GM19035 (cell line): ENCODE data around the gene MRPS35.
A peak's percentile ranks its signal among the peaks of the same experiment; 100 is the strongest.

Experiments used
- ATAC-seq: cut with Tn5 transposase; IDR thresholded peaks from one replicate; pipeline ENCODE4 v1.9.1; 2021; ENCODE audit not compliant: unreplicated experiment

MRPS35 gene

DNA sequence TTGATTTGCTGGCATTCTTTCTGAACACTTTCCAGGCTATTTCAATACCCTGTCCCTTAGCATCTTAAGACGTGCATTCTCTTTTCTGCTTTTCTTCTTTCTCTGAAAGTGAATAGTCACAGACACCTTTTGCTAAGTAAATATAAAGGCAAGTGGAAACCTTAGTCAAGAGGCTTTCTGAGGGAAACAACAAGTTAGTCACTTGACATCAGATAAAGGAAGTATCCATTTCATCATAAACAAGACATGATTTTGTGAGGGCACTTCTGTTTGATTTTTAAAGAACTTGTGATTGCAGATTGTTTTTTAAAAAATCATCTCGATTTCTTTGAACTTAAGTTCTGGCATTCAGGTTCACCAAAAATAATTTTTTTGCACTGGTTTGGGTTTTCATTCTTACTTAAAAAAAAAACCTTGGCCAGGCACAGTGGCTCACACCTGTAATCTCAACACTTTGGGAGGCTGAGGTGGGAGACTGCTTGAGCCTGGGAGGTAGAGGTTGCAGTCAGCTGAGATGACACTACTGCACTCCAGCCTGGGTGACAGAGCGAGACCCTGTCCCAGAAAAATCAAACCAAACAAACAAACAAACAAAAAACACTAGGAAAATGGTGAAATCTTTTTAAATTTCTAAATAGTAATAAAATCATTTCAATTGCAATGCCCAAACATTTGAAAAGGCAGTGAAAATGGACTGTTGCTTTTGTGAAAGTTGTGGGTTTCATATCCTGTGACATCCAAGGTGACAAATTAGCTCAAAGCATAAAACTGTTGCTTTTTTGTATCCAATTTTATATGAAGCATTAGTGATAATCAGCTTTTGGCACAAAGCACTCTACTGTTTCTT is 61.1 kb downstream of the MRPS35 start:
- ATAC-seq, result no peak

DNA sequence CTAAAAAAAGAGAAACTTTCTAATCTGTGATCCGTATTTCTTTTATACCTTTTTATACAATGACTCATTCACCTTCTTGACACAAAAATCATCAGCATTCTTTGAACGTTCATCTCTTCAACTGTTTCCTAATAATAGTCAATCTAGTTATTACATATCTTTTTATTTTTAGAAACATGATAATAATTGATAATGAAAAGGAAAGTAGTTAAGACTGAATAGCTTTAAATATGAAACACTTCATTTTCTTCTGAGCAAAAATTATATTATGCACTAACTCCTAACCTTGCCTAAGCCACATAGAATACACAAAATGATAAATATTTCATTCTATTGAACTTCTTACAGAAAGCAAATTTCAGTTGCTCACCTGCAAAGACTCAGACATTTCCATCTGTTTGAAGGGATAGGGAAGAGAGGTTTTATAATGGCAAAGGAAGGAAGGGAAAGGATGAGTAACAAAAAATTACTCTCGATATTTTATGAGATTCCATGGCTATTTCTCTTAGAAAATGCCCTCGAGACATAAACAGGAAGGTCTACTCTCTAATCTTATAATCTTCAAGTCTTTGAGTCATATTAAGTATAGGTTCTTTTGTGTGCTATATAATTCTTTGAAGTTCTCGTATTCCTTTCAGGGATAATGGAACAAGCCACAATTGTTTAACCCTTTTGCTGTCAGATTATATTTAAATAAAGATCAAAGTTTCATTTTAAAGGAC is 61.9 kb downstream of the MRPS35 start:
- no peak for ATAC-seq

DNA sequence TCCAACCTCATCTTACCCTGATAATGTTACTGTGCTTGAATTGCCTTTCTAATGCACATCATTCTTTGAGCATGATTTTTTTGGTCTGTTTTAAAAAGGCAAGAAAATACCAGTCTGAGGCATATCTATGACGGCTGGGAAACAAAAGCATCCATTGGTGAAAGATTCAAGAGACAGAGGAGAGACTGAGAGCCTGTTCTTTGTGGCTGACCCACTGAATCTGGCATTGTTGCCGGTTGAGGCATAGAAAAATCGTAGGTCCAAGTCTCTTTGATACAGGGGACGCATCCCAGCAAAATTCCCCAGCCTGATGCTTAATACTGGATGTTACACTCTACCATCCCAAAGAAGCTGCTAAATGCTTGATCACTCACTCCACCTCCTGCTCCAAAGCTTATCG is 66.5 kb downstream of the MRPS35 start:
- no peak for ATAC-seq

DNA sequence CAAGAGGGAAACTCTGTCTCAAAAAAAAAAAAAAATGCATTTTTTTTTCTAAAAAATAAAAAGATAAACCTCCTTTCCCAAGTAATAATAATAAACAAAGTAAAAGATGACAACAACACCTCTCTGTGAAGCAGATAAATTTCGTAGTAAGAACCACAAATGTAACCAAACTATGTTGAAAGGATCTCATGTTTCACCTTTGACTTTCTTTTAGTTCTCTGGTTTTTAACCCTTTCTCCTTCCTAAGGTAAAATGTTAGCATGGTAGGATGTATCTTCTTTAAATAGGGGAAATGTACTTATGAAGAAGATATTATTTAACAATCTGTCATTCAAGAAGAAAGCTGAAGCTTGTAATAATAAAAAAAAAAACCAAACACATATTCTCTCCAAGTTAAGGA is 67.6 kb downstream of the MRPS35 start:
- ATAC-seq, result no peak

DNA sequence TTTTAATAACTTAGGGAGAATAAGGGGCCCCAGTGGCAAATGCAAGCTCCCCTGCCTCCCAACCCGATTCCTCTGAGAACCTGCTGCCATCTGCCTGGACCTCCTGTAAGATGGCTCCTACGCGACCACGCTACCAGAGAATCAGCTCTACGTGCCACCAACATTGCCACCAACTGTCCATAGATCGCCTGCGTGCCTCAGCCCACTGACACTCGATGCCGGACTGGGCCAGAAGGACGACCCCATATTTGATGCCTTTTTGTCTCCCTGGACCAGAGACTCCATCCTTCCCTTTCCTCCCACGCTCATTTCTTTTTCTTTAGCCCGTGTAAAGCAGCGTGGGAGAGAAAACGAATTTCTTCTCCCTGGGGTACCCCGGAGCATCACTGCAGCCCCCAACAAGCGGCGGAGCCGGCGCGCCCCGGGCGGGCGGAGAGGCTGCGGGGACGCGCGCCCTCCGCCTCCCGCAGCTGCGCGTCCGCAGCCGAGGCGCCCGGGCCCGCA is 68.8 kb downstream of the MRPS35 start:
- ATAC-seq, result peak; percentile 50

DNA sequence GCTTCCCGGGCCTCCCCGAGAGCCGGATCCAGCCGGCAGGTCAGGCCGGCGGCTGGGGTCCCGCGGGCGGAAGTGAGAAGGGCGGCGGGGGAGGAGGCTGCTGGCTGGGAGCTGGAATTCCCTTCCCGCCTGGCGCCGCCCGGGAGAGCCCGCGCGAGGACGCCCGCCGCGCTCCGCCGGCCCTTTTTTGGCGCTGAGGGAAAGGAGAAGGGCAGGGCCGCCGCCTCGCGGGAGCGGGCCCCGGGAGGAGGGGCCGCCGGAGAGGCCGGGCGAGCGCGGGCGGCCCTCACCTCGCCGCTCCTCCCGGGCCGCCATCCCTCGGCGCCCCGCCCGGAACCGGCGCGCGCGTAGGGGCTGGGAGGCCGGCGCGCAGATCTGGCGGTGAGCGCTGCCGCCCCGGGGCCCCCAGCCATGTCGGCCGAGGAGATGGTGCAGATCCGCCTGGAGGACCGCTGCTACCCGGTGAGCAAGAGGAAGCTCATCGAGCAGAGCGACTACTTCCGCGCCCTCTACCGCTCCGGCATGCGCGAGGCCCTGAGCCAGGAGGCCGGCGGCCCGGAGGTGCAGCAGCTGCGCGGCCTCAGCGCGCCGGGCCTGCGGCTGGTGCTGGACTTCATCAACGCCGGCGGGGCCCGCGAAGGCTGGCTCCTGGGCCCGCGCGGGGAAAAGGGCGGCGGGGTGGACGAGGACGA is 69.4 kb downstream of the MRPS35 start, which contains the start of the genes KLHL42 and MANSC4:
Gene KLHL42, plus strand, starts transcription at position 314 of the 692 bp plus-strand sequence. Its CDS starts 98 bp downstream, at position 412.
Gene MANSC4, minus strand, starts transcription at position 317 of the 692 bp plus-strand sequence. CDS start 8,960 bp downstream, outside the sequence.
- ATAC-seq, result peak; percentile 80

DNA sequence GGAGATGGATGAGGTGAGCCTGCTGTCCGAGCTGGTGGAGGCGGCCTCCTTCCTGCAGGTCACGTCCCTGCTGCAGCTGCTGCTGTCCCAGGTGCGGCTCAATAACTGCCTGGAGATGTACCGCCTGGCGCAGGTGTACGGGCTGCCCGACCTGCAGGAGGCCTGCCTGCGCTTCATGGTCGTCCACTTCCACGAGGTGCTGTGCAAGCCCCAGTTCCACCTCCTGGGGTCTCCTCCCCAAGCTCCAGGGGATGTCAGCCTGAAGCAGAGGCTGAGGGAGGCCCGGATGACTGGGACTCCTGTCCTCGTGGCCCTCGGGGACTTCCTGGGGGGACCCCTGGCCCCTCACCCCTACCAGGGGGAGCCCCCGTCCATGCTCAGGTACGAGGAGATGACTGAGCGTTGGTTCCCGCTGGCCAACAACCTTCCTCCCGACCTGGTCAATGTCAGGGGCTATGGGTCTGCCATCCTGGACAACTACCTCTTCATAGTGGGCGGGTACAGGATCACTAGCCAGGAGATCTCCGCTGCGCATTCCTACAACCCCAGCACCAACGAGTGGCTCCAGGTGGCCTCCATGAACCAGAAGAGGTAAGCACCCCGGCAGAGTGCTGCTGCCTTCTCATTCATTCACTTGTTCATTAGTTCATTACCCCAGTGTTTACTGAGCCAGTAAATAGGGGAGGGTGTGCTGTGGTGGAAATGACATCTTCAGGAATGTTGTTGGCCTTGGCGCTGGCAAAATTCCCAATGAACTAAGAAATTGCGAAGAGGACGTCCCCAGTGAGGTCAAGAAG is 70.2 kb downstream of the MRPS35 start:
- ATAC-seq, result peak; percentile 42

DNA sequence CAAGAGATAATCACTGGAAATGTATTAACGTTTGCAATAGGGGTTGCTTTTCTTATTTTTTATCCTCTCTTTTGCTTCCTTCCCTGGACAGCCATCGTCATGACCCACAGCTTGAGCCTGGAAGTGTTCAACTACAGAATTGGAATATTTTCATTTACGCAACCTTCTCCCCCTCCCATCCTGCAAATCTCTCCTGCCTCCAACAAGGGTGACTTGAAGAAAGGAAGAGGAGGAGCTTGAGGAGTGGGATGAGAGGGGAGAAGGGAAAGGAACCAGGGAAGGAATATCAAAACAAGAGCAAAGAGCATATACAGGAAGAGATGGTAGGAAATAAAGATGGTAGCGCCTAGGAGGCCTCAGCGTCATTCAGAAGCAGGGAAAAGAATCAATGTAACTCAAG is 71.0 kb downstream of the MRPS35 start:
- no peak for ATAC-seq

DNA sequence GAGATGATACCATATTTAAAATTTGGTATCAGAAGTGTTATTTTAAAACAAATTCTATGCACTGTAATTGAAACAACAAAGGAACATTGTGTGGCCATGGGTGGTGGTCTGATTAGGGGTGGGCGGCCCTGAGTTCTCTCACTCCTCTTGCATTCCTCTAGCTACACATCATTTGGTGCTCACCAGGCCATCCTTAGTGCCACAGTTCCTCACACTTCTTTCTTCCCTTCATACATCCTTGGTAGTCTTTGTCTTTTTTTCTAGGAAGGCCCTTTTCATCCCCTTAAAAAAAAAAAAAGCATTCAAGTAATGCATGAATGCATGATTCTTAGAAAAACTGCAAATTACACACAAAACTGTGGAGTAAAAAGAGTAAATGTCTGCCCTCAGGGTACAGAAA is 71.8 kb downstream of the MRPS35 start:
- no peak for ATAC-seq

DNA sequence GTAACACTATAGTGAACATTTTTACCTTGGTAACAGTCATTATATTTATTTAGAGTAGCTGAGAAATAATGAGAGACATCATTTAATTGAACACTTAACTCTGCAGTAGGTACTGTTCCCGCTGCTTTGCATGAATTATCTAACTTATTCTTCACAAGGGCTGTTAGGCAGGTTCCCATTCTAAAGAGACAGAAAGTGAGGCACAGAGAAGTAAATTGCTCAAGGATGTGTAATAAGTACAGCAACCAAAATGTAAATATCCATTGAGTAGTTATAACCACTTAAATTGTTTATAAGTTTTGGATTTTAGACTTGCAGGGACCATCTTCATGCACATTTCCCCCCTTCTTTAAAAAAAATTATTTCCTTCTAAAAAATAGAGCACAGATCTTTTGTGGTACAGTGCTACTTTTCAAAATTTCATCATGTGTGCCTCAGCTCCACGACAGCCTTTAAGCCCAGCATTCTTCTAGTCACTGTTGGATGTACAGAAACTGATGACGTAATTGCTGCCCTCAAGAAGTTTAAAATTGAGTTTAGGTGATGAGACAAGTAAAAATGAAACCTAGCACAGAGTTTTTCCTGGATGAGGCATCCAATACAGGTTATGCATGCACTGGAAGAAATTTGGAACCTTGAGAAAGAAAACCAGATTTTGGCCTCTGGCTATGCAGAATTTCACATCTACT is 75.4 kb downstream of the MRPS35 start:
- ATAC-seq, result no peak

DNA sequence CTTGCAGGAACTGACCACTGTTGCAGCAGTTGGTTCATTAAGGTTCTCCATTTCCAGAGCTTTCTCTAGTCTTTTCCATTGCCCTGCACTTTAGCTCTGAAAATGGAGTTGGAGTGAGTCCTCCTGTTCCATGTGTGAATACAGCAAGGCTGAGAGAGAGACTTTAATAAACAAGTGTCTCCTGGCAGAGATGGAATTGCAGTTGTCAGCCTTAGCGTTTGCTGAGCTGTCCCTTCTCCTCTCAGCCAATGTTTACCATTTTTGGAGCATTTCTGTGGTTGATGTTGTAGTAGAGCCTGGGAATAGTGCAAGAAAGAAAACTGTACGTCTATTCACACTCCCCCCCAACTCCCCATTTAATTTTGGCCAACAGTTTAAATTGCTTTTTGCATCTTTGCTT is 76.9 kb downstream of the MRPS35 start:
- ATAC-seq, result no peak

DNA sequence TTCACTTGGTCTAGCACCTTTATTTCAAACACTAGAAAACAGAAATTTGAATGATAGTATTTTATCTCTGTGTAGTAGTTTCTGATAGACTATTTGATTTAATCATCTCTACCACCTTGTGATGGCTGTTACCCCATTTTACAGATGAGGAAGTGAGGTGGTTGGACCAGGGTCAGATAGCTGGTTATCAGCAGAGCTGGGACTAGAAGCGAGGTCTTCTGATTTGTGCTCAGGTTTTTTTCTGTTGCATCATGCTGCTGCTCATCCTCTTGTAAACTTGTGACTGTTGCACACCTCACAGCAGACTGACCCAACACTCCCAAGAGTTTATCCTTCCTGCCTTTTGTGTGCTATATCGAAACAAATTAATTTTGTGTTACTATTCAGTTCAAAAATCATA is 79.5 kb downstream of the MRPS35 start:
- ATAC-seq, result no peak

DNA sequence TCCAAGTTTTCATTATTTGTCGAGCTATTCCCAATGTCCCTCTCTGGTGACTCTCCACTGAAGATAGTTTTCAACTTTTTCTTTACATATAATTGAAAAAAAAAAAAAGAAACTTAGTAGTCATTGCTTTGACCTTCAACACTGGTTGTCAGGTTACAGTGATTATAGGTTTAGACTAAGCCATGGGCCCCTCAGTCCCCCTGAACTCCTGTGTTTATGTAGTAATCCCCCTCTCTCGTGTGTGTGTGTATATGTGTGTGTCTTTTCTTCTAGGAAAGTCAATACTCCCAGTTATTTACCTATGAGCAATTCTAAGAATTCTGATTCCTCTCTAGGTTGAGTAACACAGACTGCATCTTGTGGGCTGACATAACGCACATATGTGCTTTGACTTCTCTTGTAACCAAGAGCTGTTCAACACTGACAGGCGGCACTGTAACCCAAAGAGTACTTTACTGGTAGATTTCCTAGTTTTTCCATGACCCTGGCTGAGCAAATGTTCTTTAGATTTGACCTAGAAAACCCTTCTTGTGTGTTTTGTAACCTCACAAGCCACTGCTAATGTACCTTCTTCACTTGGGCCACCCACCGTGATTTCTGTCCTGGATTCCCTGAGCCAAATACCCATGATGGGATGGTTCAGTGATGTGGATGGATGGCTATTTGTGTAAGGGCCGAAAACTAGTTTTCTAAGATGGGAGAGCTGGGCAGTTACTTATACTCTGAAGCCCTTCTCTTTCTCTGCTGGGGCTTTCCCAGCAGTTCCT is 84.4 kb downstream of the MRPS35 start:
- ATAC-seq, result no peak

DNA sequence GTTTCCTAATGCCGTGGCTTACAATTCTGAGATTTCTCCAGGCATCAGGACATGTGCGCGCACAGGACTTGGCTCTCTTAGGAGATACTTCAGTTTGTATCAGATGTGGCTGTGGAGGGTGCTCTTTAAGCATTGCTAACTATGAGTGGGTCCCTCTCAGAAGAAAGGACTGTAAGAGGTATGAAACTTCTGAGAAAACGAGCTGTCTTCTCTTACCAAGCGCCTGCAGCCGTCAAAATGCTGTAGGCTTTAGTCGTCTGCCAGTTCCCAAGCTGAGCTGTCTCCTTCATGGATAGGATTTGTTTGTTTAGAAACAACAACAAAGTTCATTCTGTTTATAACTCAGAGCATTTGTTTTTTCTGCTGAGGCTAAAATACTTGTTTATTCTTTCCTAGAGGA is 85.5 kb downstream of the MRPS35 start:
- ATAC-seq, result no peak

DNA sequence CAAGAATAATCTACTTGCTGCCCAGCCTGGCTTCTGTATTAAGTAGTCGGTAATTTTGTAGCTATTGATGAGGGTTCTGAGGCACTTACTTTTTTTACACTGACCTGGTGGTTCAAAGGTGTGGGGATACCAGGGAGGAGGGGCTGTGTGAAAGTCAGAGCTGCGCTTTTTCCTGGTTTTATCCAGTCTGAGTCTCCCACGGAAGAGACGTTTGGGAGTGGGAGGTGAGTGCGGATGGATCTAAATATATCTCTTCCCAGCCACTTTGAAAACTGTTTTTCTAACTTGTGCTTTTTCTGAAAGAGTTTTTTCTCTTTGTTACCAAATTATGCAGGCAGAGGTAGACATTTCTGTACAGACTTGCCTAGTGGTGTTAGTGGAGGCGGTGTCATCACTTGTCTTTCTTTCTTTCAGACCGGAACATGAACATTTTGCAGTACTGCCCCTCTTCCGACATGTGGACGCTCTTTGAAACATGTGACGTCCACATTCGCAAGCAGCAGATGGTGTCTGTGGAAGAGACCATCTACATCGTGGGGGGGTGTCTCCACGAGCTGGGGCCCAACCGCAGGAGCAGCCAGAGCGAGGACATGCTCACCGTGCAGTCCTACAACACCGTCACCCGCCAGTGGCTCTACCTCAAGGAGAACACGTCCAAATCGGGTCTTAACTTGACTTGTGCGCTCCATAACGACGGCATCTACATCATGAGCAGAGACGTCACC is 86.8 kb downstream of the MRPS35 start:
- no peak for ATAC-seq

DNA sequence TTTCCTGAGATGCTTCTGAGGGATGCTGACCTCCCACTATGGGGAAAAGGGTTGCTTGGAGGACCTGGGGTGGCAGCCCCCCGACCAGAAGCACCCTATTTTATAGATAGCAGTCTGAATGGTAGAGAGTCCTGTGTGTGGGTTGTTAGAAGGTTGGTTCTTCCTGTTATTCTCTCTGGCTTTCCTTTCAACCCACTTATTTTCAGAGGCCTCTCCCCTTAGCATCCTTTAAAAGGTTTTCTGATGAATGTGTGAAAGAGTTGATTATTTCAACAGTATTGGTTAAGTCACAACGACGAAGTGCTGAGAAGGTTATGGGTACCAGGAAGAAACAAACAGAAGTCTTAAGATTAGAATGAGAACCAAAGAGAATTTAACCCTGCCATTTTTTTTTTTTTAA is 90.2 kb downstream of the MRPS35 start:
- no peak for ATAC-seq

DNA sequence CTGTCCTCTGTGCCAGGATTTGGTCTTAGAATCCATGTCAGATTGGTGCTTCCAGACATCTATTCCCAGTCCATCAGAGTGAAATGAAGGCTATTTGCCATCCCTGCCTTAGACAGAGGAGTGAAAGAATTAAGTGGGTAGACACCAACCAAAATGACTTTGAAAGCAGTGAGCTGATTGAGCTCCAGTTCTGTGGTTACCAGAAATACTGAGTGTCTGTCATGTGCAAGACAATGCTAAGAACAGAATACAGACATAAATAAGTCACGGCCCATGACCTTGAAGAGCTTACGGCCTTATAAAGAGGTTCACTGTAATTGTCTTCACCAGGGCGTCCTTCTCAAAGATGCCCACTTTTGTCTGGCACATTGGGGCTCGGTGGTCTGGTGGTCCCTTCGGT is 91.0 kb downstream of the MRPS35 start:
- ATAC-seq, result no peak

DNA sequence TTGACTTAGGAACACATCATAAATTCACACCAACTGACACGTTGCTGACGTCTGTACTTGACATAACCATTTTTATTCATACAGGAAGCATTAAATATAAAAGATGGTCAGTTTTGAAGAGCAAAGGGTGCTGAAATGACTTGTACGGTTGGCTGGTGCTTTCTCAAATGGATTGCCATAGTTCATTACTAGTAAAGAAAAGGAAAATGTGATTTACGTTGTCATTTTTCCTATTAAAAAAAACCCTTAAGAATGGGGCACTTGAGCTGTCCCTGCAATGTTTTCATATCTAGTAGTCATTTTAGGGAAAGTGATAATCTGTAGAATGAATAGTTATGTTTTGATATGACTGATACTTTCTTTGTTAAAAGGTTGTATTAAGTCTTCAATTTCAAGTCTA is 91.9 kb downstream of the MRPS35 start:
- no peak for ATAC-seq

DNA sequence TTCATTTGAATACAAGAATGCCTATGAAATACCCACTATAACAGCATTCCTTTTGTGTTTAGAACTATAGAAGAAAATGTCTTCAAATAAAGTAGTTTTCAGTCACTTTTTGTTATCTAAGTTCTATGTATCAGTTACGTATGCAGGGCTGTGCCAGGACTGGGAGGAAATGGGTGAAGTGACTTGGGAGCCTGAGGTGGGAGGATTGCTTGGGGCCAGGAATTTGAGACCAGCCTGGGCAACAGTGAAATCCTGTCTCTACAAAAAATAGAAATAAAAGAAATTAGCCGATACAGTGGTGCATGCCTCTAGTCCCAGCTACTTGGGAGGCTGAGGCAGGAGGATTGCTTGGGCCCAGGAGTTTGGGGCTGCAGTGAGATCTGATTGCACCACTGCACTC is 92.3 kb downstream of the MRPS35 start:
- ATAC-seq, result no peak
